ENCODE data around the gene BOD1.

The BOD1 gene

DNA sequence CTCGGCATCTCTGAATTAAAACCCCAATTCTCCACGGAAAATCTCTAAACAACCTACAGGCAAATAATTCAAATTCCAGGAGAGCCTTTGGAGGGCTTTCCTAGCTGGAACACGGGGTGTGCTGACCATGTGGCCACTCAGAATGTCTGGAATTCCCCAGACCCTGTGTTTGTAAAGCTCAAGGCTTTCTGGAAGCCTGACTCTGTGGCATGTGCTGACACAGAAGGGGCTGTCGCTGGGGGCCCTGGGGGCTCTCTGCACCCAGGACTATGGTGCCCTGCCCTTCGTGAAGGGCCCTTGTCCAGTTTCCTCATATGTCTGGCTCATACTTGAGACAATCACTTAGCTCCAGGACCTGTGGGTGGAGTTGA, 29.0 kb upstream of the BOD1 start:
- Mint-ChIP-seq H3K27me3 (no peaks in the 10 kb centered on the region), H3K4me3 (no peak overlapping the region), H3K9me3 (no peaks in the 10 kb centered on the region), H3K36me3 (no peaks in the 10 kb centered on the region), H3K27ac (no peak overlapping the region), H3K4me1 (peaks cover 18% of the 10 kb centered on the region)
- ATAC-seq, result no peak

DNA sequence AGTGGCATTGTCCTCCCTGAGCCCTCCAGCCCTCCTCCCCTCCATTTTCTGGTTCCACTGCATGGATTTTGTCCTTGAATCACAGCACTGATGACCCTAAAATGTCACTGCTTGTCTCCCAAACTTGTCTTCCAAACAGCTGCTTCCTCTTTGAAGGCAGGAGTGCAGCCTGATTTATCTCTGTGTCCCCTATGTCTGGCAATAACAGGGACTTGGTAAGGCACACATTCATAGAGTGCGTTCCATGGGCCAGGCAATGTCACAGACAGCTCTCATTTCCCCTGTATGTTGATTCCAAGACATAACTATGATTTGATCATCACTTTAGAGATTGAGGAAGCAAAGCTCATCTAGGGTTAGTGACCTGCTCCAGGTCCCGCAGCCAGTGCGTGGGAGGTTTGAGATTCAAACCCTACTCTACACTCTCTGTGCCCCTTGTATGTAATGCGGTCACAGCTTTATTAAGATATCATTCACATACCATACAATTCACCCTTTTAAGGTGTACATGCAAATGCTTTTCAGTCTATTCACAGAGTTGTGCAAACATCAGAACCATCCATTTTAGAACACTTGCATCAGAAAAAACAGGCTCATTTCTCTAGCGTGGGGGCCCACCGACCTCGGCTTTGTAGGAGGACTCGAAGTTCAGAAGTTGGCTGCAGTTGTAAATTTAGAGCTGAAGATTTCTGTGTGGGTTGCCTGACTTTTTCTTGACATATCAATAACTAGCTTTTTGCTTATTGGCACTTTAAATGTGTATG, 28.4 kb upstream of the BOD1 start:
- no peak for ATAC-seq
- H3K27ac Mint-ChIP-seq, result peak overlapping the region; percentile 51
- no peaks in the 10 kb centered on the region for H3K27me3 Mint-ChIP-seq
- no peaks in the 10 kb centered on the region for H3K9me3 Mint-ChIP-seq
- H3K4me3 Mint-ChIP-seq, result no peak overlapping the region
- H3K4me1 Mint-ChIP-seq, result peaks cover 18% of the 10 kb centered on the region
- H3K36me3 Mint-ChIP-seq, result no peaks in the 10 kb centered on the region

DNA sequence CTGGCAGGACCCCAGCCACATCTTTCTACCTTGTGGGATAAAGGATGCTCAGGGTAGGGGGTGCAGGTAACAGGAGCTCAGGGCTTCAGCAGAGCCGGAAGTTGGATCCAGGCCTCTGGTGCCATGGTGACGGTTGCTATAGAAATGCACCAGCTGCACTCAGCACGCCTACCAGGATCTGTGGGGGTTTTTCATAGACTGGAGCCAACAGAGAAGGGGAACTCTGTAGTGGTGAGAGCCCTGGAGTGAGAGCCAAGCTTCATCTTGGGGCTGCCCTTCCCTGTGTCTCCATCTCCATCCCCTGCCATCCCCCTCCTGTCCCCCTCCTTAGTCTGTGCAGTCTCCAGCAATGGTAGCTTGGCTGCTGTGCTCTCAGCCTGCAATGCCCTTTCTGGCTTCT, 27.5 kb upstream of the BOD1 start:
- no peaks in the 10 kb centered on the region for H3K9me3 Mint-ChIP-seq
- H3K36me3 Mint-ChIP-seq, result no peaks in the 10 kb centered on the region
- H3K4me1 Mint-ChIP-seq, result peaks cover 20% of the 10 kb centered on the region
- H3K4me3 Mint-ChIP-seq, result no peak overlapping the region
- H3K27ac Mint-ChIP-seq, result peak overlapping the region; percentile 51
- H3K27me3 Mint-ChIP-seq, result no peaks in the 10 kb centered on the region
- peak; percentile 85 for ATAC-seq

- Mint-ChIP-seq H3K4me3 (no peak overlapping the region), H3K4me1 (peaks cover 29% of the 10 kb centered on the region), H3K27me3 (no peaks in the 10 kb centered on the region), H3K36me3 (no peaks in the 10 kb centered on the region), H3K27ac (peak overlapping the region; percentile 51), H3K9me3 (no peaks in the 10 kb centered on the region)
- no peak for ATAC-seq
These were observed 26.5 kb upstream of the BOD1 start for GRCh38 chr5:173642895-173643481.

- ATAC-seq, result no peak
- Mint-ChIP-seq H3K4me1 (peaks cover 33% of the 10 kb centered on the region), H3K9me3 (no peaks in the 10 kb centered on the region), H3K27me3 (no peaks in the 10 kb centered on the region), H3K27ac (peak overlapping the region; percentile 9), H3K36me3 (no peaks in the 10 kb centered on the region), H3K4me3 (no peak overlapping the region)
These were observed 25.9 kb upstream of the BOD1 start for GRCh38 chr5:173642191-173642816.

GRCh38 chr5:173640156-173640804, 23.8 kb upstream of the BOD1 start:
- Mint-ChIP-seq H3K4me3 (no peak overlapping the region), H3K9me3 (no peaks in the 10 kb centered on the region), H3K27ac (no peak overlapping the region), H3K27me3 (no peaks in the 10 kb centered on the region), H3K4me1 (peaks cover 36% of the 10 kb centered on the region), H3K36me3 (no peaks in the 10 kb centered on the region)
- no peak for ATAC-seq

DNA sequence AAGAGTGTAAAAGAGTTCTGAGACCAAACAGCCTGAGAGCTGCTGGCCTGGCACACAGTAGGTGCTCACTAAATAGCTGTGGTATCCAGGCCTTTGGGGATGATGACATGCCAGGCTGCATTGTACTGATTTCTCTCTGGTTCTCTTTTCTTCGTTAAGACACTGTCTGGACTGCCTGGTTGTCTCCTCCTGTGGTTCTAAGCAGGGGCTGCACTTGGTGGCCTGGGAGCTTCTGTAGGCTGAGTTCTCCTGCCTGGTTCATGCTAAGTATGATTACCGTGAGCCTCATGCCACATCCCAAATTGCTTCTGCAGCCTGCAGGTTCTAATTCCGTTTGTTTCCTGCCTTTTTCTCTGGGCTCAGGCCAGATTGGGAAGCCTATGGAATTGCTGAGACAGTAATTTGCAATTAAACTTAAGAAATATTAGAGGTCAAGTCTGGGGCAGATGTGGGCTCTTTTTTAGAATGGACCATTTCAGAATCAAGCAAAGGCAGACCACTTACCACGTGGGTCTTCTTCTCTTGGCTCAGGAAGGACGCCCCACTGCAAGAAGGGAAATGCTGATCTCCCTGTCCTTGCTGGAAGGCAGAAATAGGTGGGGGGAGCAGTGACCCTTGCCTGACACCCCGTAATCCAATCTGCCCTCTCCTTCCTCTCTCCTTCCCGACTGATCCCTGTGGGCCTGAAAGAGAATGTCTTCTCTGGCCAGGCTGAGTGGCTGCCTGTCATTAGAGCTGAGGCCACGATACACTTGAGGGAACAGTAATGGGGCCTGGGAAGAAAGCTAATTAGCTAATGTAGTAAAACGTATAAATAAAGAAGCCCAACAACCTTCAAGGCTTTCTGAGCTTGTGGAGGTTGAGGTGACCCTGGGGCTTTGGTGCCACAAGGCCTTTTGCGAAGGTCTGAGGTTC, 21.9 kb upstream of the BOD1 start:
- Mint-ChIP-seq H3K27ac (peak overlapping the region; percentile 59), H3K36me3 (no peaks in the 10 kb centered on the region), H3K9me3 (no peaks in the 10 kb centered on the region), H3K27me3 (no peaks in the 10 kb centered on the region), H3K4me3 (no peak overlapping the region), H3K4me1 (peaks cover 19% of the 10 kb centered on the region)
- peak; percentile 40 for ATAC-seq

DNA sequence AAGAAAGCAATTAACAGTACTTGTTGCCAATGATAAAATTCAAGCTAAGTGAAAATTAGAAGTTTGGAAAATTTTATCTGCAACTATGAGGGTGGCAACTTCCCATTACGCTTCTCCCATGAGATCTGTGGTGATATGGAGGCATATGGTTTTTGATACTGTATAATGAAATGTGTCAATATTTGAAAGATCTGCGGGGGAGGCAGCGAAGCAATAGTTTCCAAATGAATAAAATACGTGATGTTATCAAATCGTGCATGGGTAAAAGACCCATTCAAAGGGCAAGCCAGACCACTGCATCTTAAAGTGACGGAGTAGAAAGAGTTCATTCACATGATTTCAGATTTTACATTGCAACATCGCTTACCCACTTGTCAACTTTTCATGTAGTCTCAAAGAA, 20.9 kb upstream of the BOD1 start:
- H3K27me3 Mint-ChIP-seq, result no peaks in the 10 kb centered on the region
- no peak overlapping the region for H3K4me3 Mint-ChIP-seq
- ATAC-seq, result peak; percentile 57
- H3K4me1 Mint-ChIP-seq, result peaks cover 18% of the 10 kb centered on the region
- H3K36me3 Mint-ChIP-seq, result no peaks in the 10 kb centered on the region
- H3K27ac Mint-ChIP-seq, result peak overlapping the region; percentile 13
- no peaks in the 10 kb centered on the region for H3K9me3 Mint-ChIP-seq

DNA sequence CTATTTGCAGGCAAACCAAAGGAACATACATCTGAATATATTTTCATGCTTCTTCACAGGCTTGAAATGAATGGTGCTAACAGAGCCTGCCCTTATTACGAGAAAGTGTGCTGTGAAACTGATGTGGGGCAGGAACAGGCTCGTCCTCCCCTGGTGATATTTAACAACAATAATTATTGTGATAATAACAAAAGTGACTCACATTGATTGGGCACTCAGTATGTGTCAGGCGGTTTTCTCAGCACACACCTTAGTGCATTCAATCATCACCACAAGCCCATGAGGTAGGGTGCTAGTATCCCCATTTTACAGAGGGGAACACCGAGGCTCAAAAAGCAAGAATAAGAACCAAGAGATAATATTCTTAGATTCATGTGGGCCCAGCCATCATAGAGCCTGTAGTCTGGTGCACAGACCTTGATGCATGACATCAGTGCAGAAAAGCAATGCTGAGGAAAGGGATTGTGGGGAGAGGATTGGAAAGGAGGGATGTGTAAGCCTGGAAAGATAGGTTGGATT, 18.1 kb upstream of the BOD1 start:
- Mint-ChIP-seq H3K36me3 (no peaks in the 10 kb centered on the region), H3K4me3 (no peak overlapping the region), H3K9me3 (no peaks in the 10 kb centered on the region), H3K4me1 (peaks cover 18% of the 10 kb centered on the region), H3K27ac (no peak overlapping the region), H3K27me3 (peaks cover 10% of the 10 kb centered on the region)
- ATAC-seq, result no peak

GRCh38 chr5:173633304-173633703, 16.9 kb upstream of the BOD1 start:
- H3K4me3 Mint-ChIP-seq, result no peak overlapping the region
- no peak overlapping the region for H3K27ac Mint-ChIP-seq
- ATAC-seq, result no peak
- H3K27me3 Mint-ChIP-seq, result peaks cover 10% of the 10 kb centered on the region
- no peaks in the 10 kb centered on the region for H3K9me3 Mint-ChIP-seq
- peaks cover 10% of the 10 kb centered on the region for H3K4me1 Mint-ChIP-seq
- H3K36me3 Mint-ChIP-seq, result no peaks in the 10 kb centered on the region

- H3K36me3 Mint-ChIP-seq, result no peaks in the 10 kb centered on the region
- peak overlapping the region; percentile 60 for H3K27ac Mint-ChIP-seq
- no peak for ATAC-seq
- H3K9me3 Mint-ChIP-seq, result no peaks in the 10 kb centered on the region
- no peak overlapping the region for H3K4me3 Mint-ChIP-seq
- peaks cover 4% of the 10 kb centered on the region for H3K4me1 Mint-ChIP-seq
- H3K27me3 Mint-ChIP-seq, result peaks cover 10% of the 10 kb centered on the region
These were observed 15.0 kb upstream of the BOD1 start for GRCh38 chr5:173631478-173631877.

DNA sequence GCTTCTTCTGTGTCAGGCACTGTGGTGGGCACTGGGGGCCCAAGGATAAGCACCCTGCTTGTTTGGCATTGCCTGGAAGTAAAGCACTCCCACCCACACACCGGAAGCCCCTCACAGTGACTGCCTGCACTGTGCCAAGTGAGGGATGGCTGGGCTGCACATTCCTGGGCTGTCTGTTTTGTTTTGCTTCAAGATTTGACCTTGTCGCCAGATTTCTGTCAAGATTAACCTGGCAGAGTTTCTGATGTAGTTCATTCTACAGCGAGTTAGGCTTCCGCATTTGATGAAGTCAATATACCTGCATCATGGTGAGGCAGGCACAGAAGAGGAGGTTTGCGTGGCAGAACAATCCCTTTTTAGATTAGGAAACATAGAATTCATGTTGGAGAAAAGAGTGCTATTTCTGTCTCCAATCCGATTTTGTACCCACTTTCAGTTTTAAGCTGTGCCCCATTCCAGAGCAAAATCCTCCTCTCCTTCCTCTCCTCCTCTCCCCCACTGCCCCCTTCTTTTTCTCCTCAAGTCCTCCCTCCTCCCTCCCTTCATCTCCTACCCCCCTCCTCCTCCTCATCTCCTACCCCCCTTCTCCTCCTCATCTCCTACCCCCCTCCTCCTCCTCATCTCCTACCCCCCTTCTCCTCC, 14.4 kb upstream of the BOD1 start:
- Mint-ChIP-seq H3K4me1 (peaks cover 11% of the 10 kb centered on the region), H3K9me3 (no peaks in the 10 kb centered on the region), H3K27ac (peak overlapping the region; percentile 60), H3K4me3 (no peak overlapping the region), H3K27me3 (peaks cover 10% of the 10 kb centered on the region), H3K36me3 (no peaks in the 10 kb centered on the region)
- no peak for ATAC-seq

DNA sequence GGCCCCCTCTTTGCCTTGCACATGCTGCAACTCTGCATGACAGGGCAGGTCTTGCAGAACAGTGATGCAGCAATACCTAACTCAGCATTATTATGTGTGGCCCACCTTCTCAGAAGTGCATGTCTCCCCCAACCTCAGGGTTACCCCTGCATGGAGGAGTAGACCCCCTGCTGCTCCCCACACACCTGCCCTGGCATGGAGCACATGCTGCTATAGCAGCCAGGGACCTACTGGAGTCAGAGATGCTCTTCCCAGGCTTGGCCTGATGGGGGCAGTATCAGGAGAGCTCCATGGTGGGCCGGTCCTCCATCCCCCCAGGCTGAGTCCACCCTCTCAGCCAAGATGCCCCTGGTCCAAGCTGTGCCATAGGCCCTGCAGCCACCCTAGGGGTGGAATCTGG, 13.2 kb upstream of the BOD1 start:
- Mint-ChIP-seq H3K36me3 (no peaks in the 10 kb centered on the region), H3K4me1 (peaks cover 23% of the 10 kb centered on the region), H3K4me3 (no peak overlapping the region), H3K9me3 (no peaks in the 10 kb centered on the region), H3K27ac (no peak overlapping the region), H3K27me3 (peaks cover 10% of the 10 kb centered on the region)
- ATAC-seq, result peak; percentile 10

- no peaks in the 10 kb centered on the region for H3K9me3 Mint-ChIP-seq
- ATAC-seq, result no peak
These were observed 12.1 kb upstream of the BOD1 start for GRCh38 chr5:173628501-173628900.

More at GRCh38 chr5:173628501-173628900, 12.1 kb upstream of the BOD1 start:
- Mint-ChIP-seq H3K4me3 (no peak overlapping the region), H3K27ac (no peak overlapping the region), H3K36me3 (no peaks in the 10 kb centered on the region), H3K4me1 (peaks cover 24% of the 10 kb centered on the region), H3K27me3 (peaks cover 10% of the 10 kb centered on the region)

Data from stimulated activated memory B cell treated with anti-CD40 and anti-IgM and Interleukin-4, amounts not matched to agents 10 μg/mL and 1 μg/mL and 100 μg/mL, for 72 hours (primary cell).